CD4-positive, alpha-beta T cell treated with Interleukin-6 for 4 hours (primary cell): ENCODE data around the gene STX4.

ENCODE experiments used
- DNase-seq: peaks from one replicate; pipeline ENCODE4 v3.0.0-alpha.2; 2020; ENCODE audit warnings: mixed read lengths

Gene STX4

GRCh38 chr16:31022544-31023251 lies 10.7 kb upstream of the STX4 start:
- DNase-seq, result no peak

- DNase-seq, result no peak
These were observed 10.1 kb upstream of the STX4 start for GRCh38 chr16:31023252-31023602.

GRCh38 chr16:31023627-31024226 lies 9.6 kb upstream of the STX4 start:
- no peak for DNase-seq

GRCh38 chr16:31025339-31025738 lies 8.0 kb upstream of the STX4 start:
- no peak for DNase-seq

DNA sequence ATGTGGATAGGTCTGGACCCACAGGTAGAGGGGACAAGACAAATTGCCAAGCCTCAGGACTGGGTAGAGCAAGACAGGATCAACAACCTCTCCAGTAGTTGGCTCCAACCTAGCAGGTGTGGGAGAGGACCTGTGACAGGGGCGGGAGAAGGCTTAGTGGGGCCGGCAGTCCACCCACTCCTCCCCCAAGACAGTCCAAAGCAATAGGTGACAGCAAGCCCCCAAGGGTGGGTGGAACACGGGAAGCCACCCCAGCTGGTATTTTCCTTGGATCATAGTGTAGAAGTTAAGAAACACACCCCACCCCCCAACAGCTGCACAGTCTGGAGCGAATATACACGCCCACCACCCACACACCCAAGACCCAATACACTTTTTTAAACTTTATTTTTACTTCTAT lies 4.1 kb upstream of the STX4 start:
- no peak for DNase-seq

GRCh38 chr16:31031276-31031675 lies 2.1 kb upstream of the STX4 start:
- DNase-seq, result no peak

- DNase-seq, result peak; percentile 92
These were observed 543 bp downstream of the STX4 start for GRCh38 chr16:31033709-31034492.

DNA sequence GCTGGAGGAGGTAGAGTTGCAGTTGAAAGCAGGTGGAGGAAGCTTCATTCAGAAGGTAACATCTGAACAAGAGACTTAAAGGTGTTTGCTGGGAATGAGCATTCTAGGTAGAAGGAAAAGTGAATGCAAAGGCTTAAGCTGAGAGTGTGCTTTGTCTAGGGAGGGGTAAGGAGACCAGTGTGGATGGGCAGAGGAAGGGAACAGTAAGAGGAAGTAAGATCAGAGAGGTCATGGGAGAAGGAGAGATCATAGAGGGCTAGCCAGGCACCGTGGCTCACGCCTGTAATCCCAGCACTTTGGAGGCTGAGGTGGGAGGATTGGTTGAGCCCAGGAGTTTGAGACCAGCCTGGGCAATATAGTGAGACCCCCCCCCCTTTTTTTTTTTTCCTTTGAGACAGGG lies 3.3 kb downstream of the STX4 start:
- no peak for DNase-seq

DNA sequence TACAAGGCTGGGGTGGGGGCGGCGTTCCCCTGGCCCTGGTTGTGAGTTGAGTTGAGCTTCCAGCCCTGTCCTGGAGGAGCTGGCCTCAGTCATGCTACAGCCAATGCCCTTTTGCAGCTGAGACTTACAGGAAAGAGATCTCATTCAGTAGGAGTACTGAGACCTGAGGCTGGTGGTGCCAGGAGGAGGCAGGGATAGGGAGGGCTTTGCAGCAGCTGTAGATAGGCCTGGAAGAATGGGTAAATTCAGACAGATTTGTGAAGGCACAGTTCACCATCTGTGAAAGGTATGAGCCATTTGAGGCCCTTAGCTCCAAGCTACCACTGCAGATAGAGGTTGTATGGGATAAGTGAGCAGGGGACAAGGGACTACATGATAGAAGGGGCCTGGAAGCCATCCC lies 5.6 kb downstream of the STX4 start:
- DNase-seq, result no peak

- DNase-seq, result no peak
These were observed 9.5 kb downstream of the STX4 start for GRCh38 chr16:31042866-31043265.

DNA sequence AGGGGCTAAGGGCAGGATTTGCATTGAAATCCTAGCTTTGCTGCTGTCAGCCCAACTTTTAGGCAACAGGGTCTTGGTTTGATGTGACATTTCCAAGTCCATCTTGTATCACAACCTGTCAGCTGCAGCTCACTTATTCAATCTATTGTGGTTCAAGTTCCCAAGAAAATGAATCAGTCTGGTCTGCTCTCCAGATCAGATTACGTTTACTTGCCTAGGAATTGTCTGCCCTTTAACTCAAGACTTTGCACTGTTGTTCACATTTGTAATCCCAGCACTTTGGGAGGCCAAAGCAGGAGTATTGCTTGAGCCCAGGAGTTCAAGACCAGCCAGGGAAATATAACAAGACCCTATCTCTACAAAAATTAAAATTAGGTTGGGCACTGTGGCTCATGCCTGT lies 10.0 kb downstream of the STX4 start:
- no peak for DNase-seq

GRCh38 chr16:31043898-31044481 lies 10.6 kb downstream of the STX4 start:
- DNase-seq, result no peak

DNA sequence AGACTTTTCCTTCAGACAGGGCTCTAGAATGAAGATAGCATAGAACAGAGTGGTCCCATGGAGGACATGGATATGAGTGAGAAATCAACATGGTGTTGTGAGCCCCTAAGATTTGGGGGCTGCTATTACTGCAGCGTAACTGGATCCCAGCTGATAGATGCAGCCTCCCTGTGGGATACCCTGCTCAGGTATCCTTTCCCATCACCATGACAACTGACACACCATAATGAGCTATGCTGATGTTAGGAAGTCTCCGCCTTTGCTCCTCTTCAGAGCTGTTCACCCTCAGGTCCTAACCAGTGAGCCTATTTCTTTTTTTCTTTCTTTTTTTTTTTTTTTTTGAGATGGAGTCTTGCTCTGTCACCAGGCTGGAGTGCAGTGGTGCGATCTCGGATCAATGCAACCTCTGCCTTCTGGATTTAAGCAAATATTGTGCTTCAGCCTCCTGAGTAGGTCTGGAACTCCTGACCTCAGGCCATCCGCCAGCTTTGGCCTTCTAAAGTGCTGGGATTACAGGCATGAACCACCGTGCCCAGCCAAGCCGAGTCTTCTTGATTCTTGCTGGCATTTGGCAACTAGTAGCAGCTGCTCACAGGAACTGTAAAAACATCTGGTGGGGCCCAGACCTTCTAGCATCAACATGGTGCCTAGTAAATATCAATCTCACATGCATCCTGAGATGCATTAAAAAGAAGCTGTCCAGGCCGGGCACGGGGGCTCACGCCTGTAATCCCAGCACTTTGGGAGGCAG lies 17.1 kb downstream of the STX4 start:
- DNase-seq, result no peak

- no peak for DNase-seq
These were observed 18.8 kb downstream of the STX4 start for GRCh38 chr16:31052114-31052513.

GRCh38 chr16:31055613-31056012 lies 22.3 kb downstream of the STX4 start:
- no peak for DNase-seq

DNA sequence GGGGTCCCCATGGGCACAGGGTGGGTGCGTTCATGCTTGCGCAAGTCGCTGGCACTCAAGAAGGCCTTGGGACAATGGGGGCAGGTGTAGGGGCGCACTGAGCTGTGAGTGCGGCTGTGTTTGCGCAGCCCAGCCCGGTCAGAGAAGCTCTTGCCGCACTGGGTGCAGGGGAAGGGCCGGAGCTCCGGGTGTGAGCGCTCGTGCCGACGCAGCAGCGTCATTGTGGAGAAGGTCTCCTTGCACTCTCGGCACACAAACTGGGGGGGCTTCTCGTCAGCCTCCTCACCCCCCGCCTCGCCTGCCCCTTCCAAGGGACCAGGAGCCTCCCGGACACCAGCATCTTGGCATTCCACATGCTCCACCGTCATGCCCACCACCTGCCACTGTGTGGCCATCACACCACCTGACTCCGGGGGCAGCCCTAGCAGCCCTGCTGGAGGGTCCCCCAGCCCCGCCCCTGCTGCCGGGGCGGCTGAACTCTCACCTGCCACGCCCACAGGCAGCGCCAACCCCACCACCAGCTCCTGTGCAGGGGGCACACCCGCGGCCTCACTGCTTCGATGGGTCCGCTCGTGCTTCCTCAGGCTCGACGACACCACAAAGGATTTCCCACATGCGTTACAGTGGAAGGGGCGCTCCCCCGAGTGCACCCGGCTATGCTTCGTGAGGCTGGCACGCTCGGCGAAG lies 27.9 kb downstream of the STX4 start:
- DNase-seq, result no peak

DNA sequence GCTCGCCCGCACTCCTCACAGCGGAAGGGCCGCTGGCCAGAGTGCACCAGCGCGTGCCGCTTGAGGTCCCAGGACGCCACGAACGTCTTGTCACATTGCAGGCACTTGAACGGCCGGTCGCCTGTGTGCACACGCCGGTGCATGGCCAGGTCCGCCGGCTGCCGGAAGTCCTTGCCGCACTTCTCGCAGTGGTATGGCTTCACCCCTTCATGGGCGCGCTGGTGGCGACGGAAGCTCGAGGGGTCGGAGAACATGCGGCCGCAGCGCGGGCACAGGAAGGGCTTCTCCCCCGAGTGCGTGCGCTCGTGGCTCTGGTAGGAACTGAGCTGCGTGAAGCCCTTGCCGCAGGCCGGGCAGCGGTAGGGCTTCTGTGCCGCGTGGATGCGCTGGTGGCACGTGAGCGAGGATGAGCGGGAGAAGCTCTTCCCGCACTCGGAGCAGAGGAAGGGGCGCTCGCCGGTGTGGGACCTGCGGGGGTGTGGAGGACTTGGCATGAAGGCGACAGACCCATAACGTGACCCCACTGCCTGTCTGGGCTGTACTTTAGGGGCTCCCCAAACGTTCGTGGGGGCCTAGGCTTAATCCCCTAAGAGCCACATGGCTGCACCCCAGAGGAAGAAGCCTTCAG lies 28.6 kb downstream of the STX4 start:
- DNase-seq, result no peak

DNA sequence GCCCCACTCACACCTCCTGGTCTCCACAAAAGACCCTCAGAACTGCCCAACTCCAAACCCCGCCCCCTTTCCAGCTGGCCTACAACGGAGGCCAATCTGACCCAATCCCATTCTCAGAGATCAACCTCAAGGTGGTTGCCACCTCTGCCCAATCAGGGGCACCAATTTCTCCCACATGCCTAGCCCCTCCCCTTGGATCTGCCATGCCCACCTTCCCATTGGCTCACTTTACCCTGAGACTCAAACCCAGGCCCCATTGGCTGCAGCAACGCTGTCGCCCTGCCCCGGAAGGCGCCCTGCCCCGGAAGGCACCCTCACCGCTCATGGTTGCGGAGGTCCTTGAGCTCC lies 30.1 kb downstream of the STX4 start:
- DNase-seq, result no peak

DNA sequence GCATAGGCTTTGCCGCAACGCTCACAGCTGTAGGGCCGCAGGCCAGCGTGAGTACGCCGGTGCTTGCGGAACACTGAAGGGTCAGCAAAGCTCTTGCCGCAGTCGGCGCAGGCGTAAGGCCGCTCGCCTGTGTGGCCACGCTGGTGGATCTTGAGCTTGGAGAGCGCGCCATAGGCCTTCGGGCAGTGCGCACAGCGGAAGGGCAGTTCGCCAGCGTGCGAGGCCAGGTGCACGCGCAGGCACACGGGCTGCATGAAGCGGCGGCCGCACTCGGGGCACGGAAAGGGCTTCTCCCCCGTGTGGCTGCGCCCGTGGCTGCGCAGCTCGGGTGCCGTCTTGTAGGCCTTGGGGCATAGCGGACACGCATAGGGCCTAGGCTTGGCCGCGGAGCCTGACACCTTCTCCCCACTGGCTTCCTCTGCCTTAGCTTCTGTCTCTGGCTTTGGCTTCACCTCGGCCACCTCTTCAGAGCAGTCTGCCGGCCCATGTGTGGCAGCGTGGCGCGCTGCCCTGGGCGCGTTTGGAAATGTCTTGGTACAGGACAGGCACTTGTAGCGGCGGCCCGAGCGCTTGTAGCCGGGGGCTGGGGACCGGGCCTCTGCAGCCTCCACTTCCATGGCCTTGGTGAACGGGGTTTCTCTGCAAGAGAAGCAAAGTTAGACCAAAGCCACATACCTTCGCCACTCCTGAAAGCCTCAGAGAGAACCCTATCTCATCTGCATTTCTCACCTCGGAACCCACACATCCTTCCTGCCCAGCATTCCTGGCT lies 30.7 kb downstream of the STX4 start:
- peak; percentile 21 for DNase-seq

- no peak for DNase-seq
These were observed 31.6 kb downstream of the STX4 start for GRCh38 chr16:31064882-31065461.

DNA sequence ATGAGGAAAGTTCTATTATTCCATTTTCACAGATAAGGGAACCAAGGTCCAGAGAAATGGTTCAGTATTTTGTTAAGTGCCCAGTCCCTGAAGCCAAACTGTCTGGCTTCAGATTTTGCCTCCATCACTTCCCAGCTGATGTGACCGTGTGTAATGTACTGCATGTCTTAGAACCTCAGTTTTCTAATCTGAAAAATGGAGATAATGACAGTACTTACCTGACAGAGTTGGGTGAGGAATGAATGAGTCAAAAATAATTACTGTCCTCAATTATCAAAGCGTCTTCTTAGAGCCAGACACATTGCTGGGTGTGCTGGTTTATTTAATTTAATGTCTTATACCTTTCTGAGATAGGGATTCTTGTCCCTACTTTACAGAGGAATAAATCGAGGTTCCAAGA lies 34.0 kb downstream of the STX4 start:
- no peak for DNase-seq
